GM12878 (cell line): ENCODE measurements around the gene NDUFS6. TPM values are rescaled to one million over a fixed set of nuclear protein-coding genes. Genes with fewer than 3 reads are reported as not detected.

Experiments
- ATAC-seq: fragments of 200-7000 bp; cut with Tn5 transposase; 3 replicates; pipeline ENCODE4 v1.9.1; 2020; ENCODE audit warnings: mild to moderate bottlenecking, moderate library complexity
- BruUV-seq: library from RNA; stranded (reverse); fragments of 400-500 nt; replicated peaks from 2 replicates; lab custom pipeline; 2021; lab: Mats Ljungman, UMichigan
- CTCF ChIA-PET: fragments of 300-600 bp; sonication (Branson Sonifier 250); formaldehyde crosslinking; extraction: SDS; loops from one replicate; lab custom pipeline; 2021; ENCODE audit warnings: inconsistent platforms; lab: Yijun Ruan, JAX
- POLR2A ChIA-PET: fragments of 350-600 bp; formaldehyde crosslinking; extraction: SDS; loops from one replicate; lab custom pipeline; 2021; ENCODE audit warnings: inconsistent platforms; lab: Charles Lee
- RAD21 ChIA-PET: fragments of 300-600 bp; sonication (Branson Sonifier 250); formaldehyde crosslinking; loops from one replicate; lab custom pipeline; 2023; ENCODE audit warnings: antibody characterized with exemption; ENCODE audit not compliant: unreplicated experiment; lab: Charles Lee
- SMC1A ChIA-PET: fragments of 300-600 bp; sonication (Branson Sonifier 250); formaldehyde crosslinking; loops from one replicate; lab custom pipeline; 2023; ENCODE audit not compliant: unreplicated experiment, uncharacterized antibody; lab: Charles Lee
- DNase-seq: peaks from one replicate; pipeline ENCODE4 v3.0.0-alpha.2; 2011; ENCODE audit warnings: low read depth, low spot score
- FAIRE-seq: peaks from 3 replicates; lab custom pipeline; 2011; peaks lifted over from hg19 to GRCh38; lab: Jason Lieb, UNC
- H2AFZ ChIP-seq: 2 replicates; pipeline ENCODE4 v1.6.0; 2011; ENCODE audit warnings: low read depth, low read length, control low read depth; ENCODE audit not compliant: control insufficient read depth
- H3K27ac ChIP-seq: 2 replicates; pipeline ENCODE4 v1.5.1; 2011; ENCODE audit warnings: control low read depth; ENCODE audit not compliant: control insufficient read depth, insufficient read depth
- H3K27me3 ChIP-seq, 2 experiments: replicated peaks in 1 of 2; 2 replicates each; pipeline versions ENCODE4 v1.6.0 to v1.6.1; 2011; ENCODE audit warnings: low read length in 1 of 2; ENCODE audit not compliant: control insufficient read depth in 2 of 2, insufficient read depth in 2 of 2
- H3K36me3 ChIP-seq, 2 experiments: 2 replicates each; pipeline ENCODE4 v1.5.1; 2011; ENCODE audit warnings: low read length in 1 of 2; ENCODE audit not compliant: control insufficient read depth in 2 of 2, insufficient read depth in 2 of 2
- H3K4me1 ChIP-seq: 2 replicates; pipeline ENCODE4 v1.6.1; 2011; ENCODE audit warnings: mild to moderate bottlenecking, low read length, moderate library complexity, mixed read lengths; ENCODE audit not compliant: control insufficient read depth, insufficient read depth
- H3K4me2 ChIP-seq: 2 replicates; pipeline ENCODE4 v1.6.0; 2011; ENCODE audit warnings: control low read depth; ENCODE audit not compliant: control insufficient read depth, insufficient read depth
- H3K4me3 ChIP-seq: fragments of 200-600 bp; sonication (generic); 2 replicates; pipeline ENCODE4 v1.5.1; 2016
- H3K79me2 ChIP-seq: 2 replicates; pipeline ENCODE4 v1.6.0; 2011; ENCODE audit warnings: low read length; ENCODE audit not compliant: control insufficient read depth, insufficient read depth
- H3K9ac ChIP-seq: 2 replicates; pipeline ENCODE4 v1.8.0; 2011; ENCODE audit warnings: low read length, control low read depth, mixed read lengths; ENCODE audit not compliant: control insufficient read depth, insufficient read depth
- H3K9me3 ChIP-seq: replicated peaks from 3 replicates; pipeline ENCODE4 v1.5.1; 2011; ENCODE audit warnings: mild to moderate bottlenecking, low read length; ENCODE audit not compliant: control insufficient read depth, insufficient read depth
- H4K20me1 ChIP-seq: 2 replicates; pipeline ENCODE4 v1.6.0; 2011; ENCODE audit not compliant: control insufficient read depth, insufficient read depth
- ESRRA ChIP-seq: IDR thresholded peaks from 2 replicates; pipeline ENCODE4 v1.6.1; 2012; ENCODE audit warnings: mild to moderate bottlenecking, low read length, improper control_type of control experiment
- KLF5 ChIP-seq: fragments of 450-650 bp; IDR thresholded peaks from 2 replicates; pipeline ENCODE4 v1.6.1; 2014; ENCODE audit warnings: mild to moderate bottlenecking; ENCODE audit not compliant: partially characterized antibody
- MTA2 ChIP-seq: fragments of 450-650 bp; IDR thresholded peaks from 2 replicates; pipeline ENCODE4 v1.6.1; 2016; ENCODE audit warnings: low read depth, mild to moderate bottlenecking, moderate library complexity
- MTA3 ChIP-seq: IDR thresholded peaks from 2 replicates; pipeline ENCODE4 v1.6.1; 2012; ENCODE audit warnings: low read length, inconsistent platforms, borderline replicate concordance
- NR2C2 ChIP-seq: IDR thresholded peaks from 2 replicates; pipeline ENCODE4 v1.6.1; 2011; ENCODE audit warnings: borderline replicate concordance, low read depth; ENCODE audit not compliant: control insufficient read depth, insufficient read length
- RELA ChIP-seq: fragments of 450-650 bp; IDR thresholded peaks from 2 replicates; pipeline ENCODE4 v1.8.0; 2014; ENCODE audit warnings: borderline replicate concordance; ENCODE audit not compliant: partially characterized antibody
- SMAD5 ChIP-seq: IDR thresholded peaks from 2 replicates; pipeline ENCODE4 v1.6.1; 2016; ENCODE audit warnings: antibody characterized with exemption, low read depth
- STAT1 ChIP-seq: fragments of 450-650 bp; conservative IDR thresholded peaks from 2 replicates; pipeline ENCODE4 v1.6.1; 2014; ENCODE audit warnings: antibody characterized with exemption, mild to moderate bottlenecking
- ZNF207 ChIP-seq: fragments of 450-650 bp; IDR thresholded peaks from 2 replicates; pipeline ENCODE4 v1.6.1; 2014; ENCODE audit warnings: antibody characterized with exemption, mild to moderate bottlenecking, borderline replicate concordance
- WGBS: methylation state at CpG from one replicate; pipeline ENCODE4 v1.1.6; 2016; ENCODE audit warnings: low lambda C conversion rate; ENCODE audit not compliant: insufficient replicate concordance, insufficient coverage; ENCODE audit errors: missing lambda C conversion rate; 5-methylcytosine and 5-hydroxymethylcytosine counted together
- in situ Hi-C: fragments of 300-500 bp; cut with MboI; formaldehyde crosslinking; loops from 9 replicates; pipeline ENCODE4 v1.14.3; 2018; ENCODE audit warnings: mixed read lengths
- intact Hi-C: fragments of 100-400 bp; cut with micrococcal nuclease; formaldehyde crosslinking; loops from one replicate; pipeline ENCODE4 v1.14.2; 2022; ENCODE audit not compliant: unreplicated experiment
- polyA plus RNA-seq, 11 experiments: library from polyadenylated mRNA; depleted of rRNA in 4 of 11; unstranded in 6 of 11; stranded (reverse) in 5 of 11; fragments of >200 nt; fragmentation: Nextera tagmentation in 4 of 11; fragmentation: Illumina TruSeq in 1 of 11; extraction: Ambion mirVana in 4 of 11; extraction: Trizol in 1 of 11; gene quantifications; 1 replicate in 1 of 11; 2 replicates in 10 of 11; pipeline versions ENCODE4 v1.2.1 to v1.2.3, GENCODE V29; 2011 to 2016; ENCODE audit warnings: inconsistent platforms in 2 of 11, missing spikeins in 2 of 11, low read depth in 1 of 11
- total RNA-seq, 4 experiments: library from RNA; depleted of rRNA in 3 of 4; stranded (reverse); fragments of >200 nt in 3 of 4; fragmentation: Illumina TruSeq in 1 of 4; extraction: Trizol in 1 of 4; gene quantifications; 2 replicates each; pipeline versions ENCODE4 v1.2.1 to v1.2.3, GENCODE V29; 2013 to 2021
- TF ChIP-seq, protein P1 (sequence below), 3 experiments: IDR thresholded peaks in 2 of 3; conservative IDR thresholded peaks in 1 of 3; 2 replicates each; pipeline ENCODE4 v1.5.1; 2011; ENCODE audit warnings: low read depth in 3 of 3, low read length in 3 of 3, mild to moderate bottlenecking in 3 of 3, control low read depth in 2 of 3, moderate library complexity in 2 of 3, inconsistent platforms in 1 of 3, mixed read lengths in 1 of 3; ENCODE audit not compliant: control insufficient read depth in 2 of 3, insufficient read depth in 1 of 3; ENCODE audit errors: extremely low read depth in 1 of 3

Gene NDUFS6
- total and polyA plus RNA-seq, 10 of the 15 experiments (the other 5 are each of a cell fraction or from before 2014, with no cell fraction given): 20.7 to 213 (median 58.3) TPM

DNA sequence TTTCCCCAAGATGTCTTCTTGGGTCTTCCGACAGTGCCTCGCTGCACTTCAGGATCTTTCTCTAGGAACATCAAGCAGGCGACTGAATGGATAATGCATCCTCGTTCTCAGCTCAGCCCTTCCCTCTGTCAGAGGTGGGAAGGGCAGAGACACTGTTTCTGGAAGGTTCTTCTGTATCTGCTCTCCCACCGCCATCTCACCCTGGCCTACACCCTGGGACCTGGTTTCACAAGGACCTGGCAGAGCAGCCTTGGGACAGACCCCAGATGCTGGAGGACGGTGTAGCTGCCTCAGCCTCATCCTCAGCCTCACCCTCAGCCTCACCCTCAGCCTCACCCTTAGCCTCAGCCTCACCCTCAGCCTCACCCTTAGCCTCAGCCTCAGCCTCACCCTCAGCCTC lies 20.1 kb upstream of the NDUFS6 start:
- Histone ChIP-seq H4K20me1 (no peaks in the 10 kb centered on the region), H3K4me2 (no peak overlapping the region), H3K27ac (no peak overlapping the region), H3K79me2 (no peaks in the 10 kb centered on the region), H3K9me3 (no peaks in the 10 kb centered on the region), H3K27me3 (no peaks in the 10 kb centered on the region), H3K4me1 (peaks cover 35% of the 10 kb centered on the region), H3K4me3 (no peak overlapping the region), H3K9ac (no peak overlapping the region), H3K36me3 (no peaks in the 10 kb centered on the region), H2AFZ (no peak overlapping the region)
- no peak for ATAC-seq
- CTCF ChIA-PET: interaction anchor here (1.1 to 1.3 kb wide), 3 partner anchors 8 to 18 kb away, joined by 3 to 4 read pairs (median 3); no protein-coding TSS in a partner anchor
- SMC1A ChIA-PET: interaction anchor here (2.7 kb wide), 1 partner anchor 12 kb away, joined by 12 read pairs; no protein-coding TSS in a partner anchor
- intact Hi-C loops: no loop called here
- FAIRE-seq: no peak
- no peak for DNase-seq
- RAD21 ChIA-PET: interaction anchor here (1.2 to 3.3 kb wide), 3 partner anchors 12 to 19 kb away, joined by 3 to 22 read pairs (median 4); partner anchors contain the start of gene MRPL36
- POLR2A ChIA-PET: interaction anchor here (0.6 to 1.6 kb wide), 3 partner anchors 13 to 141 kb away, joined by 3 to 7 read pairs (median 3); partner anchors contain the start of gene NDUFS6
- 97% methylated on average over 6 of the region's 6 CpGs for WGBS
- in situ Hi-C loops: no loop called here
- no peak for TF ChIP-seq SMAD5
- no peak for TF ChIP-seq ZNF207
- no peak for TF ChIP-seq ESRRA
- no peak for TF ChIP-seq NR2C2
- TF ChIP-seq, protein P1, sequence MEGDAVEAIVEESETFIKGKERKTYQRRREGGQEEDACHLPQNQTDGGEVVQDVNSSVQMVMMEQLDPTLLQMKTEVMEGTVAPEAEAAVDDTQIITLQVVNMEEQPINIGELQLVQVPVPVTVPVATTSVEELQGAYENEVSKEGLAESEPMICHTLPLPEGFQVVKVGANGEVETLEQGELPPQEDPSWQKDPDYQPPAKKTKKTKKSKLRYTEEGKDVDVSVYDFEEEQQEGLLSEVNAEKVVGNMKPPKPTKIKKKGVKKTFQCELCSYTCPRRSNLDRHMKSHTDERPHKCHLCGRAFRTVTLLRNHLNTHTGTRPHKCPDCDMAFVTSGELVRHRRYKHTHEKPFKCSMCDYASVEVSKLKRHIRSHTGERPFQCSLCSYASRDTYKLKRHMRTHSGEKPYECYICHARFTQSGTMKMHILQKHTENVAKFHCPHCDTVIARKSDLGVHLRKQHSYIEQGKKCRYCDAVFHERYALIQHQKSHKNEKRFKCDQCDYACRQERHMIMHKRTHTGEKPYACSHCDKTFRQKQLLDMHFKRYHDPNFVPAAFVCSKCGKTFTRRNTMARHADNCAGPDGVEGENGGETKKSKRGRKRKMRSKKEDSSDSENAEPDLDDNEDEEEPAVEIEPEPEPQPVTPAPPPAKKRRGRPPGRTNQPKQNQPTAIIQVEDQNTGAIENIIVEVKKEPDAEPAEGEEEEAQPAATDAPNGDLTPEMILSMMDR (IDR thresholded peaks at IDR 0.05 in 2 of 3, conservative IDR thresholded peaks at IDR 0.05 in 1 of 3; ENCODE audit: control insufficient read depth in 2 of 3, extremely low read depth in 1 of 3, insufficient read depth in 1 of 3, low read depth in 3 of 3, low read length in 3 of 3): no peak
- TF ChIP-seq RELA: no peak
- TF ChIP-seq KLF5: no peak
- no peak for TF ChIP-seq MTA2
- no peak for TF ChIP-seq MTA3
- no peak for TF ChIP-seq STAT1
- TF ChIP-seq, all 136 proteins: peak for 0
- BruUV-seq: no TSS peak
